WTC11 (cell line): Measurements from ENCODE around the gene FAR2.

ENCODE experiments used
- FOXJ3 ChIP-seq: sonication (generic); formaldehyde crosslinking; IDR thresholded peaks from 2 replicates; pipeline ENCODE4 v1.9.0; 2021; ENCODE audit warnings: missing genetic modification reagents, mild to moderate bottlenecking, borderline replicate concordance
- SMAD3 ChIP-seq: sonication (generic); formaldehyde crosslinking; IDR thresholded peaks from 2 replicates; pipeline ENCODE4 v1.8.0; 2022; ENCODE audit warnings: missing genetic modification reagents, mild to moderate bottlenecking, borderline replicate concordance
- ZNF232 ChIP-seq: sonication (generic); formaldehyde crosslinking; IDR thresholded peaks from 2 replicates; pipeline ENCODE4 v1.8.0; 2022; ENCODE audit warnings: mild to moderate bottlenecking, missing genetic modification reagents
- TF ChIP-seq, protein P1 (sequence below): fragments of 200-600 bp; IDR thresholded peaks from 2 replicates; pipeline ENCODE4 v1.8.0; 2022; ENCODE audit warnings: antibody characterized with exemption
- TF ChIP-seq, protein P2 (sequence below): sonication (generic); formaldehyde crosslinking; IDR thresholded peaks from 2 replicates; pipeline ENCODE4 v1.8.1; 2023; ENCODE audit warnings: mild to moderate bottlenecking, missing genetic modification reagents, moderate library complexity
- TF ChIP-seq, protein P3 (sequence below): sonication (generic); formaldehyde crosslinking; IDR thresholded peaks from 2 replicates; pipeline ENCODE4 v1.8.0; 2022; ENCODE audit warnings: mild to moderate bottlenecking, missing genetic modification reagents

DNA sequence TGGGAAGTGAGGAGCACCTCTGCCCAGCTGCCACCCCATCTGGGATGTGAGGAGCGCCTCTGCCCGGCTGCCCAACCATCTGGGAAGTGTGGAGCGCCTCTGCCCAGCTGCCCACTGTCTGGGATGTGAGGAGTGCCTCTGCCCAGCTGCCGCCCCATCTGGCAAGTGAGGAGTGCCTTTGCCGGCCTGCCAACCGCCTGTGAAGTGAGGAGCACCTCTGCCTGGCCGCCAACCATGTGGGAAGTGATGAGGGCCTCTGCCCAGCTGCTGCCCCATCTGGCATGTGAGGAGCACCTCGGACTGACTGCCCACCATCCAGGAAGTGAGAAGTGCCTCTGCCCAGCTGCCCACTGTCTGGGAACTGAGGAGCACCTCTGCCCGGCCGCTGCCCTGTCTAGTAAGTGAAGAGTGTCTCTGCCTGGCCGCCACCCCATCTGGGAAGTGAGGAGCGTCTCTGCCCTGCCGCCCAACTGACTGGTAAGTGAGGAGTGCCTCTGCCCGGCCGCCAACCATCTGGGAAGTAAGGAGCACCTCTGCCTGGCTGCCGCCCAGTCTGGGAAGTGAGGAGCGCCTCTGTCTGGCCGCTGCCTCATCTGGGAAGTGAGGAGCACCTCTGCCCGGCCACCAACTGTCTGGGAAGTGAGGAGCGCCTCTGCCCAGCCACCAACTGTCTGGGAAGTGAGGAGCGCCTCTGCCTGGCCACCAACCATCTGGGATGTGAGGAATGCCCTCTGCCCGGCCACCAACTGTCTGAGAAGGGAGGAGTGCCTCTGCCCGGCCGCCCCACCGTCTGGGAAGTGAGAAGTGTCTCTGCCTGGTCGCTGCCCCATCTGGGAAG is 22.6 kb downstream of the FAR2 start:
- TF ChIP-seq, protein P1, sequence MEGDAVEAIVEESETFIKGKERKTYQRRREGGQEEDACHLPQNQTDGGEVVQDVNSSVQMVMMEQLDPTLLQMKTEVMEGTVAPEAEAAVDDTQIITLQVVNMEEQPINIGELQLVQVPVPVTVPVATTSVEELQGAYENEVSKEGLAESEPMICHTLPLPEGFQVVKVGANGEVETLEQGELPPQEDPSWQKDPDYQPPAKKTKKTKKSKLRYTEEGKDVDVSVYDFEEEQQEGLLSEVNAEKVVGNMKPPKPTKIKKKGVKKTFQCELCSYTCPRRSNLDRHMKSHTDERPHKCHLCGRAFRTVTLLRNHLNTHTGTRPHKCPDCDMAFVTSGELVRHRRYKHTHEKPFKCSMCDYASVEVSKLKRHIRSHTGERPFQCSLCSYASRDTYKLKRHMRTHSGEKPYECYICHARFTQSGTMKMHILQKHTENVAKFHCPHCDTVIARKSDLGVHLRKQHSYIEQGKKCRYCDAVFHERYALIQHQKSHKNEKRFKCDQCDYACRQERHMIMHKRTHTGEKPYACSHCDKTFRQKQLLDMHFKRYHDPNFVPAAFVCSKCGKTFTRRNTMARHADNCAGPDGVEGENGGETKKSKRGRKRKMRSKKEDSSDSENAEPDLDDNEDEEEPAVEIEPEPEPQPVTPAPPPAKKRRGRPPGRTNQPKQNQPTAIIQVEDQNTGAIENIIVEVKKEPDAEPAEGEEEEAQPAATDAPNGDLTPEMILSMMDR = no peak
- TF ChIP-seq ZNF232 (CRISPR knock-in tag) = no peak
- TF ChIP-seq, protein P2, sequence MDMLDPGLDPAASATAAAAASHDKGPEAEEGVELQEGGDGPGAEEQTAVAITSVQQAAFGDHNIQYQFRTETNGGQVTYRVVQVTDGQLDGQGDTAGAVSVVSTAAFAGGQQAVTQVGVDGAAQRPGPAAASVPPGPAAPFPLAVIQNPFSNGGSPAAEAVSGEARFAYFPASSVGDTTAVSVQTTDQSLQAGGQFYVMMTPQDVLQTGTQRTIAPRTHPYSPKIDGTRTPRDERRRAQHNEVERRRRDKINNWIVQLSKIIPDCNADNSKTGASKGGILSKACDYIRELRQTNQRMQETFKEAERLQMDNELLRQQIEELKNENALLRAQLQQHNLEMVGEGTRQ (CRISPR knock-in tag) = no peak
- no peak for TF ChIP-seq SMAD3
- TF ChIP-seq, protein P3, sequence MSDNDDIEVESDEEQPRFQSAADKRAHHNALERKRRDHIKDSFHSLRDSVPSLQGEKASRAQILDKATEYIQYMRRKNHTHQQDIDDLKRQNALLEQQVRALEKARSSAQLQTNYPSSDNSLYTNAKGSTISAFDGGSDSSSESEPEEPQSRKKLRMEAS (CRISPR knock-in tag) = no peak
- TF ChIP-seq FOXJ3 (CRISPR knock-in tag) = no peak
